Neural progenitor cell (in vitro differentiated cells): ENCODE measurements around the gene CD4.

Source experiments
- CTCF ChIP-seq: fragments of 200-600 bp; sonication (generic); IDR thresholded peaks from 2 replicates; pipeline ENCODE4 v1.5.1; 2017; ENCODE audit warnings: antibody characterized with exemption, mild to moderate bottlenecking
- EZH2phosphoT487 ChIP-seq: fragments of 200-600 bp; sonication (generic); IDR thresholded peaks from 2 replicates; pipeline ENCODE4 v1.6.1; 2017; ENCODE audit warnings: antibody characterized with exemption

DNA sequence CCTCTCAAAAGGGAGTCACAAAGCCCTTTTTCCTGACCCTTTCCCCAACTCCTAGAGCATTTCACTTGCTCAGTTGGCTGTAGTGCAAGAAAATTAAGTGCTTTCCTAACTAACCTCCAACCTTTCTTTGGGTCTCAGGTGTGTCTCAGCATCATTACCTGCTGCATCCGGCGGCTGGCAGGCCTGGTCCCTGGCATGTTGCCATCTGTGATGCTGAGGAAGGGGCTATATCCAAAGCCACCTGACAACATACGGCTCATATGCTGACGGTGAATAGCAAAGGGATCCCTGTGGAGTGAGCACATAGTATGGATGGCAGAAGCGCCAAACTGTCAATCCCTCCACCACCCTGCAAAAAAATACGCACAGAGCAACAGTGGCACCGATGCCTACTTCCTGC, 37.6 kb upstream of the CD4 start:
- no peak for TF ChIP-seq CTCF
- no peak for TF ChIP-seq EZH2phosphoT487
